HG02840 (cell line): Measurements from ENCODE around the gene TUBGCP3.

Source experiments
- ATAC-seq: cut with Tn5 transposase; IDR thresholded peaks from one replicate; pipeline ENCODE4 v1.9.1; 2021; ENCODE audit warnings: mild to moderate bottlenecking, moderate library complexity, moderate number of reproducible peaks; ENCODE audit not compliant: unreplicated experiment, low FRiP score

Gene TUBGCP3

DNA sequence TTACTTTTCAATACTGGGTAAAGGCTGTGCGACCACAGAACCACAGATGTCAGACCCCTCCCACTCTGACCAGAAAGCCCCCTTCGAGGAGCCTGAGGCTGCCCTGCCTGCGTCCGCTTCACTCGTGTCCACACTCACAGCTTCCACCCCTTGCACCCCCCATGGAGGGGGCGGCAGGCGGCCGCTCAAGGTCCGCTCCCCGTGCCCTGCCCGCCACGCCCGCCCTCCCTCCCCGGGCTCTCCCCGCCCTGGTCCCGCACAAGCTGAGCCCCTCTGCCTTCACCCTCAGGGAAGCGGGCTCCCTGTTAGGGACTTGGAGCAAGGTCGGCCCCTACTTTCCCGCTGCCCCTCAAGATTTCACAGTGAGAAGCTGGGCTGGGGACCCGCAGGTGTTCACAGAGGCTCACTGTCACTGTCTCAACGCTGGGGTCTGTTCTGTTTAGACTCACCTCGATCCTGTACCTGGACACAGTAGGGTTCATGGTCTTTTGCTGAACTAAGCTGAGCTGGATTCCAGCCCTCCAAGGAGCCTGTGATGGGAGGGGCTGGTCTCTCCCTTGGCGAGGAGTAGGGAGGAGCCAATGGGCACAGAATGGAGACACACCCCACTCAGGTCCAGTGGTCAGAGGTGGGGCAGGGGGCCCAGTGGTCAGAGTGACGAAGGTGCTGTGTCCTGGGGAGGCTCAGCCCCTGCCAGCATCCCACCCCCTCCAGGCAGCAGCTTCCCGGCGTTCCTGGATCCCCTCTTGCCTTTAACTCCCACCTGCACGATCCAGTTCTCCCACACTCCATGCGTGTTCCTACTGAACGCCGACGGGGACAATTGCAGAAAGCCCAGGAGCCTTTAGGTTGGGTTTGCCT, 142.3 kb downstream of the TUBGCP3 start:
- ATAC-seq: no peak

DNA sequence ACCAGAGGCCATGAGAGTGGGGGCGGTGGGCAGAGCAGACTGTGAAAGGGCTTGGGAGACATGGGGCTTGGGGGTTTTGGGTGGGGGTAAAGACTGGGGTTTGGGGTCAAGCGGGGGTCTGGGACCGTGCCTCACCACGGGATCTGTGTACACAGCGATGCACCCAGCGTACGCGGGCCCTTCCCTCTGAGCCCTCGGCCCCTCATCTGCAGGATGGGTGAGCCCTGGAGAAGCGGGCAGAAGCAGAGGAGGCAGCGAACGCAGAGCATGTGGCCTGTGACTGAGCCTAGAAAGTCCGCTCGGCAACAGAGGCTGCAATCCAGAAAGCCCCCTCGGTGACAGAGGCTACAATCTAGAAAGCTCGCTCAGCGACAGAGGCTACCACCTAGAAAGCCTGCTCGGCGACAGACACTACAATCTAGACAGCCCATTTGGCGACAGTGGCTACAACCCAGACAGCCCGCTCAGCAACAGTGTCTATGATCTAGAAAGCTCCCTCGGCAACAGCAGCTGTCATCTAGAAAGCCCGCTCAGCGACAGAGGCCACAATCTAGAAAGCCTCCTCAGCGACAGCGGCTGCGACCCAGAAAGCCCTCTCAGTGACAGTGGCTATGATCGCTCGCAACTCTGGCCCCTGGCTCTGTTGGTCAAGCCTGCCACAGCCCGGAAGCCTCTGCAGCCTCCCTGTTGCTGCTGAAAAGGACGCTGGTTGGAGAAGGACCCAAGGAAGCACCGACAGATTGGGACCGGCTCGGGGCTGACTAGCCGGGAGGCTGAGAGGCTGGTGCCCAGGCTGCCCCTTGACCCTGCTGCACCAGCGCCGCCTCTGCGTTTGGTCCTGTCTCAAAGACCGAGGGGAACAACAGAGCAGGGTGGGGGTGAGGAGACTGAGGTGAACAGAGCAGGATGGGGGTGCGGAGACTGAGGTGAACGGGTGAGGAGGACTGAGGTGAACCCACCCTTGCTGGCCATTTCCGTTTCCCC, 143.2 kb downstream of the TUBGCP3 start:
- ATAC-seq: no peak

GRCh38 chr13:112443995-112444311, 144.0 kb downstream of the TUBGCP3 start:
- no peak for ATAC-seq

GRCh38 chr13:112443191-112443994, 144.6 kb downstream of the TUBGCP3 start:
- no peak for ATAC-seq

DNA sequence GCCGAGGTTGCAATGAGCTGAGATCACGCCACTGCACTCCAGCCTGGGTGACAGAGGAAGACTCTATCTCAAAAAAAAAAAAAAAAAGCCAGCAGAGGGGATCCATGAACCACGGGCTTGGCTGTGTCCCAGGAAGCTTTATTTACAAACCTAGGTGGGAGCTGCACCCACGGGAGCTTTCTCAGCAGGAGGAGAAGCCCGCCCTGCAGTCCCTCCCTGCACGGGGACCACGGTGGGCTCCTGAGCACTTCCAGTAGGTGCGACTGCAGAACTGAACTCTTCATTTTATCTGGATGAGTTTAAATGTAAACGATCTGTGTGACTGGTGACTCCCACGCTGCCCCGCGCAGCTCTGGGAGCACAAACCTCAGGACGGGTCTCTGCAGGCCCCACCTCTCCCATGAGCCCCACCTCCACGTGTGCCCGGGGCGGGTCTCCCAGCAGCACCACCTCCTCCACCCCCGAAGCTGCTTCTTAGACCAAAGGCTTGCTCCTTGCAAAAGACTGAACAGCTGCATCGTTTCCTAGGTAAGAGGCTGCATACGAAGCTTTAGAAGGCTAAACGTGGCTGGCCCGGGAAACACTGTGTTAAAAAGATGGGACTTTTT, 145.4 kb downstream of the TUBGCP3 start:
- no peak for ATAC-seq

GRCh38 chr13:112441779-112442310, 146.1 kb downstream of the TUBGCP3 start:
- no peak for ATAC-seq

DNA sequence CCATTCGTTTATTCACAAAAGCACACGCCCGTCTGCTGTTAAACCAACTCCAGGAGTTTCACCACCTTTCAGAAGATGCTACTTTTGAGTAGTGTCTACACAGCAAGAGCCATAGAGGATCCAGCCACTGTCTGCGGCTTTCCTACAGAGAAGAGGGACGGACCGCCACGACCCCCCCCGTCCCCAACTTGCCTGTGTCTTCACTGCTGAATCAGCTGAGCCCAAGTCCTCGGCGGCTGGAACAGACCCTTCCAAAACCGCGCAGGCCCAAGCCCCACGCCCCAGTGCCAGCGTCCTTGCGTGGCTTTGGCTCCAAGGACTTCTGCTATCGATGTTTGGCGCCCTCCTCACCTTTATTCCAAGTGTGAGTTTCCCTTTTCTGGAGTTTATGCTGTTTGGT, 146.7 kb downstream of the TUBGCP3 start:
- ATAC-seq: no peak

- no peak for ATAC-seq
Measured at GRCh38 chr13:112438515-112438914, 149.4 kb downstream of the TUBGCP3 start.

- no peak for ATAC-seq
Measured at GRCh38 chr13:112438094-112438493, 149.9 kb downstream of the TUBGCP3 start.

- ATAC-seq: no peak
Measured at GRCh38 chr13:112435973-112436372, 152.0 kb downstream of the TUBGCP3 start.
